Kidney tubule cell (primary cell): ENCODE results near the gene IVNS1ABP.
"Not testable (repeated sequence)": the region's sequence is repeated elsewhere in the genome, so short reads cannot be mapped to it uniquely, and the experiment has no call there.

Experiments used
- DNase-seq: peaks from one replicate; pipeline ENCODE4 v3.0.0-alpha.2; 2018; ENCODE audit warnings: low spot score

Gene IVNS1ABP

GRCh38 chr1:185292237-185292636 lies 24.8 kb downstream of the IVNS1ABP start:
- DNase-seq = no peak

GRCh38 chr1:185291652-185292051 lies 25.4 kb downstream of the IVNS1ABP start:
- no peak for DNase-seq

GRCh38 chr1:185291159-185291558 lies 25.9 kb downstream of the IVNS1ABP start:
- DNase-seq = no peak

GRCh38 chr1:185289880-185290279 lies 27.2 kb downstream of the IVNS1ABP start:
- DNase-seq = no peak

GRCh38 chr1:185288435-185288834 lies 28.6 kb downstream of the IVNS1ABP start:
- DNase-seq = no peak

GRCh38 chr1:185287451-185287850 lies 29.6 kb downstream of the IVNS1ABP start:
- no peak for DNase-seq

- peak; percentile 7 for DNase-seq
These were observed 32.3 kb downstream of the IVNS1ABP start for GRCh38 chr1:185284533-185285276.

GRCh38 chr1:185284116-185284515 lies 32.9 kb downstream of the IVNS1ABP start:
- DNase-seq = no peak

- DNase-seq = peak; percentile 57
These were observed 35.8 kb downstream of the IVNS1ABP start for GRCh38 chr1:185281245-185281644.

GRCh38 chr1:185280589-185280988 lies 36.5 kb downstream of the IVNS1ABP start:
- DNase-seq = no peak

GRCh38 chr1:185279571-185279970 lies 37.5 kb downstream of the IVNS1ABP start:
- peak; percentile 23 for DNase-seq

- DNase-seq = no peak
These were observed 45.1 kb downstream of the IVNS1ABP start for GRCh38 chr1:185271921-185272320.

GRCh38 chr1:185268352-185268751 lies 48.7 kb downstream of the IVNS1ABP start:
- no peak for DNase-seq

GRCh38 chr1:185267701-185268100 lies 49.3 kb downstream of the IVNS1ABP start:
- no peak for DNase-seq

GRCh38 chr1:185267301-185267700 lies 49.7 kb downstream of the IVNS1ABP start:
- no peak for DNase-seq

GRCh38 chr1:185265314-185265713 lies 51.7 kb downstream of the IVNS1ABP start:
- DNase-seq = no peak

GRCh38 chr1:185263780-185264179 lies 53.3 kb downstream of the IVNS1ABP start:
- no peak for DNase-seq

- no peak for DNase-seq
These were observed 53.8 kb downstream of the IVNS1ABP start for GRCh38 chr1:185263292-185263691.

- DNase-seq = no peak
These were observed 54.9 kb downstream of the IVNS1ABP start for GRCh38 chr1:185262151-185262550.

- no peak for DNase-seq
These were observed 56.4 kb downstream of the IVNS1ABP start for GRCh38 chr1:185260611-185261010.

GRCh38 chr1:185258676-185259075 lies 58.4 kb downstream of the IVNS1ABP start:
- DNase-seq = no peak

- DNase-seq = peak; percentile 61
These were observed 59.2 kb downstream of the IVNS1ABP start for GRCh38 chr1:185257950-185258208.

GRCh38 chr1:185257116-185257949 lies 59.7 kb downstream of the IVNS1ABP start:
- not testable (repeated sequence) for DNase-seq

GRCh38 chr1:185255595-185255994 lies 61.4 kb downstream of the IVNS1ABP start:
- not testable (repeated sequence) for DNase-seq
